NOMO-1 treated with dmso at 0.1 percent for 144 hours (cell line): Measurements from ENCODE around the gene TMEM181.

Source experiments
- DNase-seq: peaks from one replicate; lab custom pipeline; 2025; ENCODE audit not compliant: unreplicated experiment; lab: John Stamatoyannopoulos, UW

Gene TMEM181

GRCh38 chr6:158561938-158562337, 2.0 kb downstream of the TMEM181 start:
- no peak for DNase-seq

GRCh38 chr6:158564243-158565121, 4.6 kb downstream of the TMEM181 start:
- DNase-seq: no peak

DNA sequence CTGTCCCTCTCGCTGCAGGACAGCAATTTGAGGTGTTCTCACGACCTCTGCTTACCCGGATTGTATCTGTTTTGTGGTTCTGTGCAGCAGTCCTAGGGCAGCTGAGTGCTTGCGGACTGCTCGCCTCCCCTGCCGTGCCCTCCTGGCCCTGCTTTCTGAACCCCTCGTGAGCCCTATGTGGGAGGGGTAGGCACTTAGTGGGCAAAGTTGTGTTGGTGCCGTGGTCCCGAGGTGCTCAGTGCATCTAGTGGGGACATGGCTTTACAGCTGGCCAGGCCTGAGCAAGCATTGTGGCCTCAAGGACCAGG, 5.2 kb downstream of the TMEM181 start:
- DNase-seq: no peak

DNA sequence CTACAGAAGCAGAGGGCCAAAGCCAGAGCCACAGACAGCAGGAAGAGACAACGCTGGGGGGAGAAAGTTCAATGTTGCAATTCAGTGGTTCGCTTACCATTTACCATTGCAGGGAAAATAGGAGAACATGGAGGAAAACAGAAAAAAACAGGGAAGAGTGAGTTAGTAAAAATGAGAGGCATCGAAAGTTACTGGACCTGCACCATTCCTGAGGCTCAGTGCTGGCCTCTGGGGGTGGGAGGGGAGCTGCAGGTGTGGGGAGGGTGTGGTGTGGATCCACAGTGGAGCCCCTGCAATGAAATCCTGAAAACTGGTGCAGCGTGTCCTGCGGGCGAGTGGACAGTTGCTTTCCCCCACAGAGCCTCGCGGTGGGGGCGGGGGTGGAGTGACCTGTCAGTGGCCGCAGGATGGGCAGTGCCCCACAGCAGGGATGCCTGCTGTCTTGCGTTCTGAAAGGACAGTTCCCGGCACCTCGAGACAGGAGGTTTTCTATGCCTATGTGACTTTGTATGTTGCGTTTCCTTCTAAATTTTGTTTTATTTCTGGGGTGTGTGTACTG, 5.7 kb downstream of the TMEM181 start:
- DNase-seq: no peak

- DNase-seq: no peak
Measured at GRCh38 chr6:158566207-158566818, 6.4 kb downstream of the TMEM181 start.

GRCh38 chr6:158567152-158567551, 7.3 kb downstream of the TMEM181 start:
- DNase-seq: no peak

DNA sequence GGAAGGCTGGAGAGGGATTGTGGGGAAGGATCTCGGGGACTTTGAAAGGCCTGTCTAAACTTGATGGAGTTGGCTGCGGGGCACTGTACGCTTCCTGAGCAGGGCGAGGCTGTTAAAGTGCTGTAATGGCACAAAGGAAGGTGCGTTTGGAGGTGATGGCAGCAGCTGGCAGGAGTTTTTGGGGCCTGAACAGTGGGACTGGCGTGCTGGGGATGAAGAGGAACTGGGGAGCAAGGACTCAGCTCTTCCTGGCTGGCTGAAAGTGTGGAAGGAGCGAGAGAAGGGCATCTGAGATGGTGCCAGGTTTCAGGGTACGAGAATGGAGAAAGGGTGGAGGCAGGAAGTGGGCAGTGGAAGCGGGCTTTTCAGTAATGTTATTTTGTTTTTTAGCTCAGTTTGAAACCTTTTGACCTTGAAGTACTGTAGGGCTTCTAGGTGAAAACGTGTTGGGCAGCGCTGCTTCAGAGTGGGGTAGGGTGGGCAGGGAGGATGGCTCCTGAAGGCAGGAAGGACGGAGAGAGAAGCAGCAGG, 8.0 kb downstream of the TMEM181 start:
- DNase-seq: no peak

GRCh38 chr6:158568549-158568948, 8.7 kb downstream of the TMEM181 start:
- DNase-seq: no peak

- no peak for DNase-seq
Measured at GRCh38 chr6:158569036-158569435, 9.1 kb downstream of the TMEM181 start.

DNA sequence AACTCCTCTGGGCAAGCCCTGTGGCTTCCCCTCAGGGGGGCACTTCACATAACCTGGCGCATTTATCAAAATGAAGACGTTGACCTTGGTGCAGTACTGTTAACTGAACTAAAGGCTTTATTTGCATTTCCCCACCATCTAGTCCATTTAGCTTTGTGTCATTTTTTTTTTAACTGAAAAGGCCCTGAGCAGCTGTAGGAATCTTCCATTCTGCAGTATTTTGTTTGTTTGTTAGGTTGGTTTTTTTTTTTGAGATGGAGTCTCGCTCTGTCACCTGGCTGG, 10.7 kb downstream of the TMEM181 start:
- no peak for DNase-seq

DNA sequence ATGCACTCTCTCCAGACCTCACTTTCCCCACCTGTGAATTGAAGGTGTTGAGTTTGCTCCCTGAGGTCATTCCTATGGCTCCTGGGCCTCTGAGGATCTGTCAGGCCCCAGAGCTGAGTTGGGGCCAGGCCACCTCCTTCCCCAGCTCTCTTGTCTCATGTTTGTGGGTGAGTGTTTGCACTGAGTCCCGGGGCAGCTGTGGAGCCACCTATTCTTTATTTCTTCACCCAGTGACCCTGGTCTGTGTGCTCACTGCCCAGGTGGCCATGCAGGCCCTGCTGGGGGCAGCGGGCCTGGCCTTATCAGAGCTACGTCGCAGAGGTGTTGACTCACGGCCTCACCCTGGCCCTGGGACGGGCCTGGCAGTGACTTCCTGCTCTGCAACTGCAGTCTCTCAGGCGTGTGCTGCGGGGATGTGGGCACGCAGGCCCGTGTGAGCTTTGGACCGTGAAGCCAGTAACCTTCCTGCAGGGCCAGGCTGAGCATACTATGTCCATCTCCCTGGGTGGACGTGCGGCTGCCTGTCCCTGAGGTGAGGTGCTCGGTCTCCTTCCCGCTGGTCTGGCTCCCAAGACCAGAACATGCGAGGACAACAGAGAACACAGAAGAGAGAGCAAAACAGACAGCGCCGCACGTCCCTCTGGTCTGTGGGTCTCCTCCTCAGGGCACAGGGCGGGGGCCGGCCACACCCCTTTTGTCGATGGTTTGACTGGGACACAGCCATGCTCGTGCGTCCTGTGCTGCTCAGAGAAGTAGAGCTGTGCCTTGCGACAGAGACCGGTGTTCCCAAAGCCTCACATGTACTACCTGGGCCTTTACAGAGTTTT, 12.1 kb downstream of the TMEM181 start:
- no peak for DNase-seq

GRCh38 chr6:158572653-158573541, 13.0 kb downstream of the TMEM181 start:
- no peak for DNase-seq

DNA sequence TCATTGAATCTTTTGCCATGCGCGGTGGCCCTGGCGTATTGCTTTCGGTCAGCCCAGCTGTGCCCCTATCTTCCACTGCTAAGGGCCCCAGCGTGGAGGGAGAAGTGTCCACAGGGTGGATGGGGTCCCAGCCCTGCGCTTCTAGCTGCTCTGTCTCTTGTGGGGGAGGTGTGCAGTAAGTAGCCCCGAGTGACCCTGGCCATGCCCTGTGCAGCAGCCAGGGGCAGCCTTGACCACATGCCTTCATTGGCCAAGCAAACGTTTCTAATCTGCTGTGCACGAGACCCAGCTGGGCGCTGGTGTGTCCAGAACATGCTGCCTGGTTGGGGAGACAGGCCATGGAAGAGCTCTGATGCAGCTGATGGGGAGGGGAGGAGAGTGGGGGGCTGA, 13.6 kb downstream of the TMEM181 start:
- no peak for DNase-seq

GRCh38 chr6:158574800-158575199, 14.9 kb downstream of the TMEM181 start:
- no peak for DNase-seq

GRCh38 chr6:158575550-158575949, 15.7 kb downstream of the TMEM181 start:
- no peak for DNase-seq

DNA sequence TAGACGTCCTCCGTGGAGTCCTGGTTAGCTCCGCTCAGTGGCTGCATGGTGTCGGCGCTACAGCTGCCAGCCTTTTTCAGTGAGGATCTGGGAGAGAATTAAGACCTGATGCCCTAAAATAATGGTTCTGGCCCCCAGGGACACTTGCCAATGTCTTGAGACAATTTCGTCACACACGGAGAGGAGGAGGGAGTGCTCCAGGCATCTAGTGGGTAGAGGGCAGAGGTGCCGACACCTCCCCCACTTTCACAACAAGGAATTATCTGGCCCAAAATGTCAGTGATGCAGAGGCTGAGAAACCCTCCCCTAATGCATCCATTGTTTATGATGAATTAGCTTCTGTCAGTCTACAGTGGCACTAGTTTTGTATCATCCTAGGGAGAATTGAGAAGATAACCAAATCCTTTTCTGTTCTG, 24.4 kb downstream of the TMEM181 start:
- no peak for DNase-seq

DNA sequence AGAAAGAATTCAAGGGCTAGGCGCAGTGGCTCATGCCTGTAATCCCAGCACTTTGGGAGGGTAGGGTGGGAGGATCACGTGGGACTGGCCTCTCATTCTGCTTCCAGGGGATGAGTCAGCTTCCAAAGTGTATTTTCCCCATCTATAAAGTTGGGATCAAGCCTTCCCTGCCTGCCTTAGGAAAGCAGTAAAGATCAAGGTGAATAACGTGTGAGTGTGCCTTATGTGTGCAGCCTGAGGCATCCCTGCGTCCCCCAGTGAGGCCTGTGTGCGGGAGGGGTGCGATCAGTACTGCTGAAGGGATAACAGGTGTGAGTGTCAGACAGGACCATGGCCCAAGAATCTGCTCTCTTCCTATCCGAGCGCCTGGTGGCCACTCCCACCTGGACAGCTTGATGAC, 26.8 kb downstream of the TMEM181 start:
- no peak for DNase-seq

- no peak for DNase-seq
Measured at GRCh38 chr6:158589366-158589765, 29.5 kb downstream of the TMEM181 start.

GRCh38 chr6:158591134-158591809, 31.4 kb downstream of the TMEM181 start:
- no peak for DNase-seq

GRCh38 chr6:158591810-158592209, 31.9 kb downstream of the TMEM181 start:
- no peak for DNase-seq
